A549 (cell line): ENCODE results near the gene SCAMP1. TPM values are rescaled to one million over a fixed set of nuclear protein-coding genes. Genes with fewer than 3 reads are reported as not detected.

Source experiments
- ATAC-seq, 2 experiments: fragments of 200-7000 bp in 1 of 2; fragments of >200 bp in 1 of 2; cut with Nextera tagmentation in 1 of 2; cut with Tn5 transposase in 1 of 2; 3 replicates each; pipeline versions ENCODE4 v1.8.0 to v1.9.1; 2018 to 2020; ENCODE audit warnings: mild to moderate bottlenecking in 1 of 2, moderate library complexity in 1 of 2
- CTCF ChIA-PET: fragments of 300-600 bp; sonication (Branson Sonifier 250); formaldehyde crosslinking; extraction: SDS; loops from one replicate; lab custom pipeline; 2021; ENCODE audit warnings: antibody characterized with exemption, inconsistent platforms; lab: Yijun Ruan, JAX
- POLR2A ChIA-PET: fragments of 350-600 bp; formaldehyde crosslinking; extraction: SDS; loops from one replicate; lab custom pipeline; 2021; ENCODE audit warnings: antibody characterized with exemption, inconsistent platforms; lab: Yijun Ruan, JAX
- DNase-seq, 2 experiments: peaks; one replicate each; pipeline versions ENCODE4 v3.0.0 to v3.0.0-alpha.2; 2011 to 2016; ENCODE audit warnings: low read depth in 1 of 2, low spot score in 1 of 2
- FAIRE-seq: peaks from 2 replicates; lab custom pipeline; 2011; peaks lifted over from hg19 to GRCh38; lab: Jason Lieb, UNC
- H3K27ac ChIP-seq, 2 experiments: fragments of >200 bp; sonication (Bioruptor Twin); formaldehyde crosslinking; 3 replicates each; pipeline ENCODE4 v1.5.1; 2016 to 2017
- H3K4me1 ChIP-seq: fragments of >200 bp; sonication (Bioruptor Twin); formaldehyde crosslinking; 3 replicates; pipeline ENCODE4 v1.6.1; 2016
- H3K4me2 ChIP-seq: fragments of >200 bp; sonication (Bioruptor Twin); formaldehyde crosslinking; 3 replicates; pipeline ENCODE4 v1.6.1; 2016
- H3K4me3 ChIP-seq: fragments of >200 bp; sonication (Bioruptor Twin); formaldehyde crosslinking; 3 replicates; pipeline ENCODE4 v1.5.1; 2016
- H3K9me3 ChIP-seq: fragments of >200 bp; sonication (Bioruptor Twin); formaldehyde crosslinking; 3 replicates; pipeline ENCODE4 v1.6.1; 2016
- ATOH8 ChIP-seq: fragments of 250-450 bp; sonication (Bioruptor Pico); IDR thresholded peaks from 2 replicates; pipeline ENCODE4 v1.5.0; 2020; ENCODE audit warnings: low read depth, mild to moderate bottlenecking, moderate library complexity
- BCL3 ChIP-seq: fragments of >200 bp; sonication (Bioruptor Twin); formaldehyde crosslinking; IDR thresholded peaks from 3 replicates; pipeline ENCODE4 v1.6.1; 2016
- CBX2 ChIP-seq: fragments of 200-600 bp; sonication (generic); IDR thresholded peaks from 2 replicates; pipeline ENCODE4 v1.6.1; 2016; ENCODE audit warnings: low read depth, mild to moderate bottlenecking, borderline replicate concordance
- CHD2 ChIP-seq: fragments of 150-350 bp; IDR thresholded peaks from 2 replicates; pipeline ENCODE4 v1.6.1; 2014; ENCODE audit warnings: low read length; ENCODE audit not compliant: partially characterized antibody
- E2F6 ChIP-seq: IDR thresholded peaks from 2 replicates; pipeline ENCODE4 v1.6.1; 2012; ENCODE audit warnings: low read depth, borderline replicate concordance
- ELK1 ChIP-seq: fragments of 150-350 bp; IDR thresholded peaks from 2 replicates; pipeline ENCODE4 v1.6.1; 2014; ENCODE audit warnings: low read depth, mild to moderate bottlenecking, low read length
- FOXS1 ChIP-seq: fragments of 250-450 bp; sonication (Bioruptor Pico); IDR thresholded peaks from 2 replicates; pipeline ENCODE4 v1.5.0; 2020; ENCODE audit warnings: mild to moderate bottlenecking, moderate library complexity
- GATA3 ChIP-seq: IDR thresholded peaks from 2 replicates; pipeline ENCODE4 v1.6.1; 2012; ENCODE audit warnings: borderline replicate concordance
- HDAC2 ChIP-seq: fragments of 200-600 bp; sonication (generic); IDR thresholded peaks from 2 replicates; pipeline ENCODE4 v1.6.1; 2016
- HEYL ChIP-seq: fragments of 250-450 bp; sonication (Bioruptor Pico); IDR thresholded peaks from 2 replicates; pipeline ENCODE4 v1.8.0; 2021; ENCODE audit warnings: mild to moderate bottlenecking, moderate library complexity
- HMGXB4 ChIP-seq: fragments of 250-450 bp; sonication (Bioruptor Pico); IDR thresholded peaks from 2 replicates; pipeline ENCODE4 v1.5.0; 2021; ENCODE audit warnings: mild to moderate bottlenecking, moderate library complexity, borderline replicate concordance
- HOXA7 ChIP-seq: fragments of 250-450 bp; sonication (Bioruptor Pico); IDR thresholded peaks from 2 replicates; pipeline ENCODE4 v1.5.0; 2020; ENCODE audit warnings: mild to moderate bottlenecking, moderate library complexity
- JUNB ChIP-seq: fragments of >200 bp; sonication (Bioruptor Twin); formaldehyde crosslinking; IDR thresholded peaks from 2 replicates; pipeline ENCODE4 v1.6.1; 2016
- KDM5A ChIP-seq: fragments of 200-600 bp; sonication (generic); IDR thresholded peaks from 2 replicates; pipeline ENCODE4 v1.6.1; 2016; ENCODE audit warnings: antibody characterized with exemption, mild to moderate bottlenecking
- MAFK ChIP-seq: fragments of 450-650 bp; IDR thresholded peaks from 2 replicates; pipeline ENCODE4 v1.6.1; 2014; ENCODE audit not compliant: partially characterized antibody
- MAX ChIP-seq: IDR thresholded peaks from 2 replicates; pipeline ENCODE4 v1.6.1; 2012
- MAZ ChIP-seq: fragments of 150-350 bp; IDR thresholded peaks from 2 replicates; pipeline ENCODE4 v1.6.1; 2014; ENCODE audit warnings: antibody characterized with exemption, low read depth, low read length, borderline replicate concordance
- NPAS2 ChIP-seq: fragments of 250-450 bp; sonication (Bioruptor Pico); IDR thresholded peaks from 2 replicates; pipeline ENCODE4 v1.8.0; 2022; ENCODE audit warnings: mild to moderate bottlenecking, moderate library complexity, borderline replicate concordance
- PBX3 ChIP-seq: IDR thresholded peaks from 2 replicates; pipeline ENCODE4 v1.6.1; 2012
- RAD21 ChIP-seq, 2 experiments: fragments of >200 bp in 1 of 2; sonication (Bioruptor Twin) in 1 of 2; formaldehyde crosslinking in 1 of 2; IDR thresholded peaks in 1 of 2; conservative IDR thresholded peaks in 1 of 2; 2 replicates in 1 of 2; 3 replicates in 1 of 2; pipeline ENCODE4 v1.6.1; 2012 to 2018; ENCODE audit warnings: inconsistent platforms in 1 of 2
- RNF2 ChIP-seq: fragments of 200-600 bp; sonication (generic); IDR thresholded peaks from 2 replicates; pipeline ENCODE4 v1.6.1; 2016; ENCODE audit warnings: low read depth, mild to moderate bottlenecking, antibody characterized with exemption, moderate library complexity, borderline replicate concordance
- SREBF2 ChIP-seq: fragments of 450-650 bp; IDR thresholded peaks from 2 replicates; pipeline ENCODE4 v1.6.1; 2014; ENCODE audit warnings: mild to moderate bottlenecking, moderate library complexity
- TP53 ChIP-seq: fragments of 250-450 bp; sonication (Bioruptor Pico); IDR thresholded peaks from 2 replicates; pipeline ENCODE4 v1.5.0; 2021; ENCODE audit warnings: mild to moderate bottlenecking, moderate library complexity
- ZC3H11A ChIP-seq: fragments of 450-650 bp; IDR thresholded peaks from 2 replicates; pipeline ENCODE4 v1.6.1; 2014; ENCODE audit warnings: antibody characterized with exemption, mild to moderate bottlenecking
- ZSCAN20 ChIP-seq: fragments of 250-450 bp; sonication (Bioruptor Pico); IDR thresholded peaks from 2 replicates; pipeline ENCODE4 v1.8.0; 2022; ENCODE audit warnings: mild to moderate bottlenecking, moderate library complexity
- WGBS: methylation state at CpG from one replicate; pipeline ENCODE4 v1.1.6; 2017; ENCODE audit errors: missing lambda C conversion rate; 5-methylcytosine and 5-hydroxymethylcytosine counted together
- polyA plus RNA-seq, 4 experiments: library from polyadenylated mRNA; depleted of rRNA in 3 of 4; stranded (reverse); fragments of >200 nt; fragmentation: RNase III in 1 of 4; extraction: RNeasy Plus Mini Kit Qiagen cat#74134 plus additional on column Dnase treatment in 1 of 4; gene quantifications; 2 replicates in 3 of 4; 3 replicates in 1 of 4; pipeline ENCODE4 v1.2.3, GENCODE V29; 2011 to 2017

Gene SCAMP1
- polyA plus RNA-seq, 2 of the 4 experiments (the other 2 are of a cell fraction) = 23.8 to 42.2 TPM

- TF ChIP-seq RAD21 (conservative IDR thresholded peaks at IDR 0.05 in 1 of 2, IDR thresholded peaks at IDR 0.05 in 1 of 2) (no peak), ZSCAN20 (CRISPR knock-in tag) (no peak), JUNB (no peak), PBX3 (no peak), HDAC2 (no peak)
- TF ChIP-seq, all 56 proteins: peak for 0
Measured at GRCh38 chr5:78407458-78407857, 47.0 kb downstream of the SCAMP1 start (continued).

- no peak overlapping the region for H3K27ac ChIP-seq
- FAIRE-seq = no peak
- no peak for DNase-seq
- CTCF ChIA-PET = no interaction called here
- POLR2A ChIA-PET = no interaction called here
- TF ChIP-seq HMGXB4 (CRISPR knock-in tag) = no peak
- TF ChIP-seq PBX3 = no peak
- TF ChIP-seq MAZ = no peak
- no peak for TF ChIP-seq MAX
- no peak for TF ChIP-seq ATOH8
- TF ChIP-seq RNF2 = no peak
- TF ChIP-seq NPAS2 (CRISPR knock-in tag) = no peak
- no peak for TF ChIP-seq BCL3
- no peak for TF ChIP-seq KDM5A
- no peak for TF ChIP-seq FOXS1
- TF ChIP-seq MAFK = no peak
- no peak for TF ChIP-seq JUNB
- no peak for TF ChIP-seq E2F6
- TF ChIP-seq, all 56 proteins: peak for 0
- no peak for ATAC-seq
- Histone ChIP-seq H3K4me2 (no peak overlapping the region), H3K9me3 (no peaks in the 10 kb centered on the region), H3K4me1 (peaks cover 6% of the 10 kb centered on the region), H3K4me3 (no peak overlapping the region)
Measured at GRCh38 chr5:78411586-78411985, 51.2 kb downstream of the SCAMP1 start.

- H3K4me3 ChIP-seq = no peak overlapping the region
- 81% methylated on average over 1 of the region's 1 CpG for WGBS
- FAIRE-seq (no peak), ATAC-seq (no peak), DNase-seq (no peak)
- CTCF ChIA-PET = no interaction called here
- H3K4me2 ChIP-seq = no peak overlapping the region
- POLR2A ChIA-PET = no interaction called here
- no peak overlapping the region for H3K27ac ChIP-seq
- TF ChIP-seq HDAC2 = no peak
- no peak for TF ChIP-seq MAZ
- no peak for TF ChIP-seq TP53 (CRISPR knock-in tag)
- TF ChIP-seq HEYL (CRISPR knock-in tag) = no peak
- TF ChIP-seq ELK1 = no peak
- TF ChIP-seq GATA3 = no peak
- no peak for TF ChIP-seq HOXA7
- no peak for TF ChIP-seq CBX2
- TF ChIP-seq FOXS1 = no peak
- TF ChIP-seq ZC3H11A = no peak
- TF ChIP-seq SREBF2 = no peak
- TF ChIP-seq CHD2 = no peak
- H3K9me3 ChIP-seq = no peaks in the 10 kb centered on the region
- H3K4me1 ChIP-seq = peaks cover 10% of the 10 kb centered on the region
Measured at GRCh38 chr5:78416677-78417425, 56.4 kb downstream of the SCAMP1 start.
